Measurements from ENCODE around the gene BAIAP3. TPM values are rescaled to one million over a fixed set of nuclear protein-coding genes. Genes with fewer than 3 reads are reported as not detected.

The BAIAP3 gene
- total RNA-seq, 6 experiments from 2014 or later: 5.4 to 7.6 (median 5.8) TPM

DNA sequence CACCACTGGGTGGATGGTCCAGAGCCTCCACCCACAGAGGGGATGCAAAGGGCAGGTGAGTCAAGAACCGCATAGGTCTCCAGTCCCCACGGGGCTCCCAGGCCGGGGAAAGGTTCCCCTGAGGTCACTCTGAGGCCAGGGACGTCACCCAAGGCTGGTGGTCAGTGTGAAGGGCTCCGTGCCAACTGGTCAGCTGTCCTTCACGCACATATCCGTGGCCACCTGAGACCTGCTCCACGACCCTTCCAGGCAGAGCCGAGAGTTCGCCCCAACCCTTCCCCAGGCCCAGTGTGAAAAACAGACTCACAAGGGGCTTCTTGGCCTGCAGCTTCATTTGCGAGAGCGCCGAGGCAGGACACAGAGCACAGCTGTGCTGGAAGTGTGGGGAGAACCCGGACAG is 15.5 kb downstream of the BAIAP3 start:
- WGBS (ENCODE audit: insufficient coverage, low coverage, low lambda C conversion rate, missing lambda C conversion rate): no CpG with 5 or more reads among the region's 14 CpGs
- Histone ChIP-seq H3K4me3 (no peak overlapping the region), H3K27me3 (no peaks in the 10 kb centered on the region), H3K27ac (no peak overlapping the region), H3K4me1 (peaks cover 0 to 28% (median 13%) of the 10 kb centered on the region in 4 donors), H3K36me3 (no peaks in the 10 kb centered on the region), H3K9me3 (no peaks in the 10 kb centered on the region)
- no peak for DNase-seq
- intact Hi-C loops (cut with DNase I): no loop called here
- no peak for ATAC-seq
- no peak for TF ChIP-seq POLR2A (IDR thresholded peaks at IDR 0.05)

DNA sequence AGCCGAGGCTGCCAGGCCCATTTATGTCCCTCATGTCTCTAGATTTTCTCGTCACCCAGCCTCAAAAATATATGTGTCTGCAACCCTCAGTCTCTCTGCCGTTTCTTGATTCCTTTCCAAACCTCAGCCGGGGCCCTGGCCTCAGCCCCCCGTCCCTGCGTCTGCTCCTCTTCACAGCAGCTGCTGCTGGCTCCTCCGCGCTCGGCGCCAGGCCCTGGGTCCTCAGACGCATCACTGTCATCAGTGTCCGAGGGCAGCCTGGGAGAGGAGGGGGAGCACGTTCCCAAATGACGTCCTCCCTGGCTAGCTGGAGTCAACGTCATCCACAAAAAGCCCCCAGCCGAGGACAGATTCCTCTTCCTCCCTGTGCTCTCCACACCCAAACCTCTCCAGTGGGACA is 15.9 kb downstream of the BAIAP3 start:
- Histone ChIP-seq H3K4me3 (no peak overlapping the region), H3K27me3 (no peaks in the 10 kb centered on the region), H3K27ac (no peak overlapping the region), H3K4me1 (peaks cover 0 to 26% (median 12%) of the 10 kb centered on the region in 4 donors), H3K36me3 (no peaks in the 10 kb centered on the region), H3K9me3 (no peaks in the 10 kb centered on the region)
- intact Hi-C loops (cut with DNase I): no loop called here
- 60% methylated on average over 4 of the region's 16 CpGs for WGBS (ENCODE audit: insufficient coverage, low coverage, low lambda C conversion rate, missing lambda C conversion rate)
- ATAC-seq: no peak
- no peak for DNase-seq
- TF ChIP-seq, protein P1, sequence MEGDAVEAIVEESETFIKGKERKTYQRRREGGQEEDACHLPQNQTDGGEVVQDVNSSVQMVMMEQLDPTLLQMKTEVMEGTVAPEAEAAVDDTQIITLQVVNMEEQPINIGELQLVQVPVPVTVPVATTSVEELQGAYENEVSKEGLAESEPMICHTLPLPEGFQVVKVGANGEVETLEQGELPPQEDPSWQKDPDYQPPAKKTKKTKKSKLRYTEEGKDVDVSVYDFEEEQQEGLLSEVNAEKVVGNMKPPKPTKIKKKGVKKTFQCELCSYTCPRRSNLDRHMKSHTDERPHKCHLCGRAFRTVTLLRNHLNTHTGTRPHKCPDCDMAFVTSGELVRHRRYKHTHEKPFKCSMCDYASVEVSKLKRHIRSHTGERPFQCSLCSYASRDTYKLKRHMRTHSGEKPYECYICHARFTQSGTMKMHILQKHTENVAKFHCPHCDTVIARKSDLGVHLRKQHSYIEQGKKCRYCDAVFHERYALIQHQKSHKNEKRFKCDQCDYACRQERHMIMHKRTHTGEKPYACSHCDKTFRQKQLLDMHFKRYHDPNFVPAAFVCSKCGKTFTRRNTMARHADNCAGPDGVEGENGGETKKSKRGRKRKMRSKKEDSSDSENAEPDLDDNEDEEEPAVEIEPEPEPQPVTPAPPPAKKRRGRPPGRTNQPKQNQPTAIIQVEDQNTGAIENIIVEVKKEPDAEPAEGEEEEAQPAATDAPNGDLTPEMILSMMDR (IDR thresholded peaks at IDR 0.05): no peak
- no peak for TF ChIP-seq POLR2A (IDR thresholded peaks at IDR 0.05)

DNA sequence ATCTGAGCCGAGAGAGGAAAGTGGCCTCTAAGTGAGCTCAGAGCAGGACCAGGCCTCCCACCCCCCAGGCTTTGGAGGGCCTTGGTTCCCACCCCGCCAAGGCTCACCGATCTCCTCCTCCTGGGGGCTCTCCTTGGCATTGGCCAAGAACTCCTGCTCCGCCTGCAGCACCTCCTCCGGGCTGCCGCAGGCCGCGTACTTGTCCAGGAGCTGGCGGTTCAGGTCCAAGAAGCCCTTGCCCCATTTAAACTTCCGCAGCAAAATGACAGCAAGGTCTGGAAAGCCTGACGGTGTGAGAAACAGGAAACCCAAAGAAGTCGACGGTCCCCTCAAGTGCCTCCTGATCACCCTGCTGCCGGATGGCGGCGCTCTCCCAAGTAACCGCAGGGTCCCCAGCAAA is 16.5 kb downstream of the BAIAP3 start:
- intact Hi-C loops (cut with DNase I): no loop called here
- no peaks in the 10 kb centered on the region for H3K9me3 ChIP-seq
- H3K27ac ChIP-seq: no peak overlapping the region
- no peak overlapping the region for H3K4me3 ChIP-seq
- TF ChIP-seq POLR2A (IDR thresholded peaks at IDR 0.05): no peak
- TF ChIP-seq, protein P1 (IDR thresholded peaks at IDR 0.05): no peak
- H3K27me3 ChIP-seq: no peaks in the 10 kb centered on the region
- ATAC-seq (no peak), DNase-seq (no peak)
- 76% methylated on average over 5 of the region's 17 CpGs for WGBS (ENCODE audit: insufficient coverage, low coverage, low lambda C conversion rate, missing lambda C conversion rate)
- peaks cover 0 to 26% (median 12%) of the 10 kb centered on the region in 4 donors for H3K4me1 ChIP-seq
- no peaks in the 10 kb centered on the region for H3K36me3 ChIP-seq

DNA sequence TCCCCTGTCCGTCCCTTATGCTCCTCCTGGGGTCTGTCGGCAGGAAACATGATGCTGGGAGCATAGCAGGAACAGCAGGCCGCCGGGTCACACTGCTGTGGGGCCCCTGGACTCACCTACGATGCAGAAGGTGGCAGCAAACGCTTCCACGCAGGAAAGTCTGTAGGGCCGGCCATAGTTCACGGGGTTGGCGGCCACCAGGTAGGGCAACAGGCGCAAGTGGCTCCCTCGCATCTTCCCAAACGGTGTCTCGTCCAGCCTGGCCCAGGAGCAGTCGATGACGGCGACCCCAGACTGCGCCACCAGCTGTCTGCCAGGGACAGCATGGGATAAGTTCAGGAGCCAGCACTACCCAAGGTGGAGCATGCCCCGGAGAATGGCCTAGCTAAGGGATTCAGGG is 17.2 kb downstream of the BAIAP3 start:
- DNase-seq (no peak), ATAC-seq (no peak)
- no CpG with 5 or more reads among the region's 19 CpGs for WGBS (ENCODE audit: insufficient coverage, low coverage, low lambda C conversion rate, missing lambda C conversion rate)
- Histone ChIP-seq H3K9me3 (no peaks in the 10 kb centered on the region), H3K4me3 (peak overlapping the region; percentile 98 to 100 (median 100)), H3K27me3 (no peaks in the 10 kb centered on the region), H3K4me1 (peaks cover 0 to 26% (median 12%) of the 10 kb centered on the region in 4 donors), H3K27ac (no peak overlapping the region), H3K36me3 (no peaks in the 10 kb centered on the region)
- intact Hi-C loops (cut with DNase I): no loop called here
- TF ChIP-seq, protein P1 (IDR thresholded peaks at IDR 0.05): no peak

DNA sequence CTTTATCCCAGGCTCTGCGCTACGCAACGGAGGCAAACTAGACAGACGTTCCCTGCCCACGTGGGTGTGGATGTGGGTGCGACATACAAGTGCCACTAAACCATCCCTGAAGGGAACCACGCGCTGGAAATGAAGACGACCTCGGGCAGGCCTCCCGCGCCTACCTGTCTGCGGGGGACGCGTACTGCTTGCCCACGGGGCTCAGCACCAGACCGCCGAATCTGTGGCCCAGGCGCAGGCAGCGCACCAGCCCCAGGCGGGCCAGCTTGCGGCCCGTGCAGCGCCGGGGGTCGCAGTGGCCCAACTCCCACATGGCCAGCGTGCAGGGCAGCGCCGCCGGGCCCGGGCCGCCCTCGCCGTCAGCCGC is 17.8 kb downstream of the BAIAP3 start:
- 0% methylated on average over 8 of the region's 35 CpGs for WGBS (ENCODE audit: insufficient coverage, low coverage, low lambda C conversion rate, missing lambda C conversion rate)
- H3K27ac ChIP-seq: peak overlapping the region; percentile 40 to 65 (median 57)

More for the DNA sequence above, 17.8 kb downstream of the BAIAP3 start:
- Histone ChIP-seq H3K27me3 (no peaks in the 10 kb centered on the region), H3K4me1 (peaks cover 0 to 26% (median 12%) of the 10 kb centered on the region in 4 donors), H3K9me3 (no peaks in the 10 kb centered on the region), H3K4me3 (peak overlapping the region; percentile 98 to 100 (median 100)), H3K36me3 (no peaks in the 10 kb centered on the region)
- TF ChIP-seq, protein P1 (IDR thresholded peaks at IDR 0.05): no peak
- no peak for TF ChIP-seq POLR2A (IDR thresholded peaks at IDR 0.05)
- DNase-seq (no peak), ATAC-seq (no peak)
- intact Hi-C loops (cut with DNase I): no loop called here

Data from right lobe of liver (tissue), 6 donors.